Measurements from ENCODE around the gene PSEN1.

DNA sequence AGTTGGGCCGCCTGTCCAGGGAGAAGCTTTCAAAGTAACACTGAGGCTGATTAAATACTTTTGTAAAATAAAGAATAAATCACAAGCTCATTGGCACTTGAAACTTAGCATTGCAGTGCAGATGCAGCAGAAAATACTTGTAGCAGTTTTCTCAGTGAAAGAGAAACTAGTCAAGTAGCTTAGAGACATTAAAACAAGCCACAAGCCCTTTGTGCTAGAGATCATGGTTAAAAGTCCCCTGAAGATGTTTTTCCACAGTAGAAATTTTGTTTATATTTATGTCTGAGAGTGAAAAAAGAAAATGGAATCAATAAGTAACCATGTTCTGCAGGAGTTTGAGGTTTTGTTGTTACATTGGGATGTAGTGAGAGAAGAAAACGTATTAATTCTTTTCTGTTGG, 5.9 kb downstream of the PSEN1 start:
- TF ChIP-seq, protein P1, sequence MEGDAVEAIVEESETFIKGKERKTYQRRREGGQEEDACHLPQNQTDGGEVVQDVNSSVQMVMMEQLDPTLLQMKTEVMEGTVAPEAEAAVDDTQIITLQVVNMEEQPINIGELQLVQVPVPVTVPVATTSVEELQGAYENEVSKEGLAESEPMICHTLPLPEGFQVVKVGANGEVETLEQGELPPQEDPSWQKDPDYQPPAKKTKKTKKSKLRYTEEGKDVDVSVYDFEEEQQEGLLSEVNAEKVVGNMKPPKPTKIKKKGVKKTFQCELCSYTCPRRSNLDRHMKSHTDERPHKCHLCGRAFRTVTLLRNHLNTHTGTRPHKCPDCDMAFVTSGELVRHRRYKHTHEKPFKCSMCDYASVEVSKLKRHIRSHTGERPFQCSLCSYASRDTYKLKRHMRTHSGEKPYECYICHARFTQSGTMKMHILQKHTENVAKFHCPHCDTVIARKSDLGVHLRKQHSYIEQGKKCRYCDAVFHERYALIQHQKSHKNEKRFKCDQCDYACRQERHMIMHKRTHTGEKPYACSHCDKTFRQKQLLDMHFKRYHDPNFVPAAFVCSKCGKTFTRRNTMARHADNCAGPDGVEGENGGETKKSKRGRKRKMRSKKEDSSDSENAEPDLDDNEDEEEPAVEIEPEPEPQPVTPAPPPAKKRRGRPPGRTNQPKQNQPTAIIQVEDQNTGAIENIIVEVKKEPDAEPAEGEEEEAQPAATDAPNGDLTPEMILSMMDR (IDR thresholded peaks at IDR 0.05), result no peak
- TF ChIP-seq POLR2A (IDR thresholded peaks at IDR 0.05), result no peak
